K562 (cell line): Measurements from ENCODE around the gene NDC1. TPM values are rescaled to one million over a fixed set of nuclear protein-coding genes. Genes with fewer than 3 reads are reported as not detected.
"Not testable (repeated sequence)": the region's sequence is repeated elsewhere in the genome, so short reads cannot be mapped to it uniquely, and the experiment has no call there.

ENCODE experiments used
- AFF1 ChIP-seq, 2 experiments: fragments of 450-650 bp; IDR thresholded peaks; 2 replicates each; pipeline ENCODE4 v1.6.1; 2018; ENCODE audit warnings: mild to moderate bottlenecking in 2 of 2, low read depth in 1 of 2; ENCODE audit not compliant: partially characterized antibody in 2 of 2
- BHLHE40 ChIP-seq: IDR thresholded peaks from 2 replicates; pipeline ENCODE4 v1.6.1; 2011; ENCODE audit warnings: low read length, improper control_type of control experiment
- CBFA2T3 ChIP-seq: fragments of 450-650 bp; IDR thresholded peaks from 2 replicates; pipeline ENCODE4 v1.6.1; 2017
- CHAMP1 ChIP-seq: fragments of 450-650 bp; IDR thresholded peaks from 2 replicates; pipeline ENCODE4 v1.6.1; 2016; ENCODE audit warnings: mild to moderate bottlenecking
- CTBP1 ChIP-seq: fragments of 450-650 bp; IDR thresholded peaks from 2 replicates; pipeline ENCODE4 v1.6.1; 2016; ENCODE audit warnings: borderline replicate concordance
- FOXK2 ChIP-seq, 2 experiments: fragments of 450-650 bp; IDR thresholded peaks in 1 of 2; conservative IDR thresholded peaks in 1 of 2; 2 replicates each; pipeline ENCODE4 v1.6.1; 2016; ENCODE audit warnings: low read depth in 2 of 2, mild to moderate bottlenecking in 1 of 2
- HDAC2 ChIP-seq: fragments of 450-650 bp; IDR thresholded peaks from 2 replicates; pipeline ENCODE4 v1.6.1; 2016; ENCODE audit warnings: mild to moderate bottlenecking
- ILF3 ChIP-seq: fragments of 450-650 bp; IDR thresholded peaks from 2 replicates; pipeline ENCODE4 v1.6.1; 2018; ENCODE audit warnings: antibody characterized with exemption, mild to moderate bottlenecking, moderate library complexity, borderline replicate concordance
- KDM1A ChIP-seq, 2 experiments: fragments of 450-650 bp; IDR thresholded peaks; 2 replicates each; pipeline ENCODE4 v1.6.1; 2016; ENCODE audit warnings: mild to moderate bottlenecking in 2 of 2
- L3MBTL2 ChIP-seq: fragments of 450-650 bp; IDR thresholded peaks from 2 replicates; pipeline ENCODE4 v1.6.1; 2016; ENCODE audit warnings: mild to moderate bottlenecking, moderate library complexity
- NCOR1 ChIP-seq: fragments of 450-650 bp; IDR thresholded peaks from 2 replicates; pipeline ENCODE4 v1.6.1; 2016; ENCODE audit warnings: mild to moderate bottlenecking, moderate library complexity
- RAD51 ChIP-seq: fragments of 450-650 bp; IDR thresholded peaks from 2 replicates; pipeline ENCODE4 v1.7.1; 2016; ENCODE audit warnings: low read depth, mild to moderate bottlenecking, borderline replicate concordance
- RCOR1 ChIP-seq, 2 experiments: IDR thresholded peaks; 2 replicates each; pipeline ENCODE4 v1.6.1; 2012; ENCODE audit warnings: low read depth in 2 of 2, low read length in 2 of 2, borderline replicate concordance in 1 of 2, improper control_type of control experiment in 1 of 2
- SMAD4 ChIP-seq: fragments of 250-450 bp; sonication (Bioruptor Pico); conservative IDR thresholded peaks from 2 replicates; pipeline ENCODE4 v1.8.0; 2021; ENCODE audit warnings: inconsistent platforms, mild to moderate bottlenecking, moderate library complexity
- TFE3 ChIP-seq: fragments of 450-650 bp; formaldehyde crosslinking; IDR thresholded peaks from 2 replicates; pipeline ENCODE4 v1.4.0; 2020; ENCODE audit warnings: mild to moderate bottlenecking, mixed read lengths
- TOE1 ChIP-seq, 2 experiments: fragments of 450-650 bp in 1 of 2; sonication (generic) in 1 of 2; formaldehyde crosslinking in 1 of 2; IDR thresholded peaks; 2 replicates each; pipeline versions ENCODE4 v1.7.1 to v1.8.0; 2016 to 2022; ENCODE audit warnings: borderline replicate concordance in 2 of 2, mild to moderate bottlenecking in 2 of 2, antibody characterized with exemption in 1 of 2, inconsistent platforms in 1 of 2, low read depth in 1 of 2, missing genetic modification reagents in 1 of 2, moderate library complexity in 1 of 2
- USF2 ChIP-seq: sonication (generic); formaldehyde crosslinking; IDR thresholded peaks from 2 replicates; pipeline ENCODE4 v1.5.0; 2020; ENCODE audit warnings: missing genetic modification reagents
- ZNF707 ChIP-seq: fragments of 250-450 bp; sonication (Bioruptor Pico); conservative IDR thresholded peaks from 2 replicates; pipeline ENCODE4 v1.8.0; 2022; ENCODE audit warnings: inconsistent platforms, mild to moderate bottlenecking, moderate library complexity
- polyA plus RNA-seq, 8 experiments: library from polyadenylated mRNA; depleted of rRNA in 4 of 8; stranded (reverse) in 5 of 8; unstranded in 3 of 8; fragments of >200 nt; fragmentation: Nextera tagmentation in 2 of 8; fragmentation: Illumina TruSeq in 1 of 8; extraction: Ambion mirVana in 2 of 8; extraction: Trizol in 1 of 8; gene quantifications; 2 replicates each; pipeline versions ENCODE4 v1.2.1 to v1.2.3, GENCODE V29; 2011 to 2014; ENCODE audit warnings: inconsistent platforms in 1 of 8, missing spikeins in 1 of 8
- total RNA-seq, 7 experiments: library from RNA; depleted of rRNA in 6 of 7; stranded (reverse); fragments of >200 nt in 6 of 7; fragmentation: Illumina TruSeq in 2 of 7; extraction: Trizol in 2 of 7; gene quantifications; 2 replicates each; pipeline versions ENCODE4 v1.2.1 to v1.2.3, GENCODE V29; 2011 to 2021; ENCODE audit warnings: low replicate concordance in 1 of 7

The NDC1 gene
- total and polyA plus RNA-seq, 9 of the 15 experiments (the other 6 are each of a cell fraction or from before 2014, with no cell fraction given) = 26.9 to 102 (median 64.5) TPM

GRCh38 chr1:53760497-53760896, 77.6 kb downstream of the NDC1 start (continued):
- TF ChIP-seq TOE1 (IDR thresholded peaks at IDR 0.05; ENCODE audit: borderline replicate concordance) (peak; percentile 99), SMAD4 (CRISPR knock-in tag) (0 out of 2 replicates have a peak, but pooled peaks have one; percentile 46), RAD51 (peak; percentile 99), ILF3 (0 out of 2 replicates have a peak, but pooled peaks have one; percentile 44), KDM1A (IDR thresholded peaks at IDR 0.05) (peak; percentile 60; a peak in 3 of 4 replicates), USF2 (CRISPR knock-in tag) (peak; percentile 85), NCOR1 (0 out of 2 replicates have a peak, but pooled peaks have one; percentile 32), ZNF707 (CRISPR knock-in tag) (0 out of 2 replicates have a peak, but pooled peaks have one; percentile 35), BHLHE40 (peak; percentile 92), HDAC2 (peak; percentile 47; the same call in 1 of the 2 replicates), CBFA2T3 (peak; percentile 67), CTBP1 (peak; percentile 54; the same call in 1 of the 2 replicates), FOXK2 (conservative IDR thresholded peaks at IDR 0.05 in 1 of 2, IDR thresholded peaks at IDR 0.05 in 1 of 2; ENCODE audit: low read depth in 2 of 2) (peak in 1 of 2 experiments; percentile 59; a peak in 1 of 4 replicates), TFE3 (peak; percentile 99), RCOR1 (IDR thresholded peaks at IDR 0.05; ENCODE audit: borderline replicate concordance in 1 of 2, low read depth in 2 of 2, low read length in 2 of 2) (peak in 1 of 2 experiments; percentile 88; a peak in 2 of 4 replicates), AFF1 (IDR thresholded peaks at IDR 0.05; ENCODE audit: low read depth in 1 of 2, partially characterized antibody in 2 of 2) (peak in 1 of 2 experiments; percentile 80), CHAMP1 (0 out of 2 replicates have a peak, but pooled peaks have one; percentile 34), L3MBTL2 (peak; percentile 43; the same call in 1 of the 2 replicates)
- TF ChIP-seq TOE1 (CRISPR knock-in tag; IDR thresholded peaks at IDR 0.05; ENCODE audit: borderline replicate concordance, low read depth) = not testable (repeated sequence)
